Measurements from ENCODE around the gene SPTSSA.

The SPTSSA gene

DNA sequence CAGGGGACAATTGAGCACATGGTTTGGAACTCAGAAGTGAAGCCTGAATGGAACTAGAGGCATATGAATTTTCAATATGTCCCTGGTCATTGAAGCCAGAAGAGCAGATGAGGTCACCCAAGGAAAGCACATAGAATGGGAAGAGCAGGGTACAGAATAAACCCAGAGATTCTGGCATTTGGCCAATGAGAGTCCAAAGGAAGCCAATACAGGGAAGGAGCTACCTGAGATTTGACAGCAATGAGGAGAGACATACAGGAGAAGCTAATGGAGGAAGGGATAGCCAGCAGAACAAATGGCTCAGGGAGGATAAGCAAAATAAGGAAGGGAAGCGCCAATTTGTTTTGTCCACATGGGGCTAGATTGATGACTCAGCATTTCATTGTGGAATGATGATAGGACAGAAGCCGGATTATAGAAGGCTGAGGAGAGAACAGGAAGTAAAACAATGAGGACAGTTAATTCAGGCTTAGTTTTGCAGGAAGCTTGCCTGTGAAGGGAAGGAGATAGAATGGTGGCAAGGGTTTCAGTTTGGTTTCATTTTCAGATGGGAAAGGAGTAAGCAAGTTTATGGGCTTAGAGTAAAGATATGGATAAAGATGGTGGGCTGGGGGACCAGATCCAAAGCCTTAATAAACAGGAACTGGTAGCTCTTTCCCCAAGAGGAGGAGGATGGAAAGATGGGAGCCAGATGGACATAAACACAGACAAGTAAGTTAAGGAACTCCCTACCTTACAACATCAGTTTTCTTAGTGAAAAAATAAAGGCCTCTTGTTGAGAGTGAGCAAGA lies 3.2 kb upstream of the SPTSSA start:
- Histone ChIP-seq H3K36me3 (no peaks in the 10 kb centered on the region), H3K27me3 (no peaks in the 10 kb centered on the region), H3K9me3 (no peaks in the 10 kb centered on the region), H3K4me1 (peaks cover 0 to 15% (median 8%) of the 10 kb centered on the region in 4 donors), H3K4me3 (no peak overlapping the region), H3K27ac (no peak overlapping the region)
- no peak for TF ChIP-seq CTCF (IDR thresholded peaks at IDR 0.05)
- intact Hi-C loops (cut with DNase I; ENCODE audit: low total_unique reads), result loop anchor here (10.0 kb wide), 1 partner anchor 70 kb away; the partner anchor contains the start of gene EAPP
- DNase-seq, result no peak

GRCh38 chr14:34463598-34463961 lies 1.5 kb upstream of the SPTSSA start:
- Histone ChIP-seq H3K27ac (peak overlapping the region in 1 of 2 donors; percentile 86), H3K4me3 (no peak overlapping the region), H3K36me3 (no peaks in the 10 kb centered on the region), H3K9me3 (no peaks in the 10 kb centered on the region), H3K4me1 (peaks cover 0 to 24% (median 11%) of the 10 kb centered on the region in 4 donors), H3K27me3 (no peaks in the 10 kb centered on the region)
- DNase-seq, result no peak
- no peak for TF ChIP-seq CTCF (IDR thresholded peaks at IDR 0.05)
- intact Hi-C loops (cut with DNase I; ENCODE audit: low total_unique reads), result loop anchor here (5.0 to 10.0 kb wide), 2 partner anchors 71 to 519 kb away; partner anchors contain the start of genes EAPP and SRP54

- intact Hi-C loops (cut with DNase I; ENCODE audit: low total_unique reads), result loop anchor here (5.0 to 10.0 kb wide), 2 partner anchors 73 to 521 kb away; partner anchors contain the start of genes EAPP and SRP54
- peaks cover 0 to 1% (median 0%) of the 10 kb centered on the region in 3 donors for H3K36me3 ChIP-seq
- peaks cover 0 to 24% (median 11%) of the 10 kb centered on the region in 4 donors for H3K4me1 ChIP-seq
- no peaks in the 10 kb centered on the region for H3K9me3 ChIP-seq
- peak overlapping the region; percentile 69 to 94 for H3K4me3 ChIP-seq
- no peak for TF ChIP-seq CTCF (IDR thresholded peaks at IDR 0.05)
- DNase-seq, result peak; percentile 63 to 77
- no peaks in the 10 kb centered on the region for H3K27me3 ChIP-seq
- H3K27ac ChIP-seq, result peak overlapping the region; percentile 91 to 95
Observed at GRCh38 chr14:34461334-34462131, 507 bp downstream of the SPTSSA start.

DNA sequence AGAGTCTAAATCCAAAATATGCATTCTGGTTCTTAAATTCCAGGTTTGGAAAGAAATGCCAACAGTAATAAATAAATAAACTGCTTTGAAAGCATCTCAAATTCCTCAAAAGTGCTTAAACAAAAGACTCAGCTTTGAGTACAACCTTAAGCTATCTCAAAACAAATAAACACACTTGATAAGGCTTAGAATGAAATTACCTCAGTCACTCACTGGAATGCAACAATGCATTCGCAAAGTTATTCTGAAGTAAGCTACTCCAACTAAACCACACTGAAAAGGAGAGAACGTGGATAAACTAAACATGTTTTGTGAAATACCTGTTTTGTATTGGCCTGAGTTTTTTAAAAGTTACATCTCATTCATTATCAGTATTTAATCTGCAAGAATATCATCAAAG lies 1.2 kb downstream of the SPTSSA start:
- H3K27ac ChIP-seq, result peak overlapping the region; percentile 91 to 95
- intact Hi-C loops (cut with DNase I; ENCODE audit: low total_unique reads), result loop anchor here (5.0 to 10.0 kb wide), 2 partner anchors 74 to 521 kb away; partner anchors contain the start of genes EAPP and SRP54

More for the DNA sequence above, 1.2 kb downstream of the SPTSSA start:
- no peaks in the 10 kb centered on the region for H3K9me3 ChIP-seq
- H3K36me3 ChIP-seq, result peaks cover 0 to 8% (median 5%) of the 10 kb centered on the region in 3 donors
- peak overlapping the region; percentile 69 to 94 for H3K4me3 ChIP-seq
- H3K4me1 ChIP-seq, result peaks cover 0 to 24% (median 11%) of the 10 kb centered on the region in 4 donors
- H3K27me3 ChIP-seq, result no peaks in the 10 kb centered on the region
- no peak for DNase-seq
- TF ChIP-seq CTCF (IDR thresholded peaks at IDR 0.05), result no peak
